Astrocyte of the cerebellum (primary cell): Measurements from ENCODE around the gene ADARB2.
"Not testable (repeated sequence)": the region's sequence is repeated elsewhere in the genome, so short reads cannot be mapped to it uniquely, and the experiment has no call there.

Source experiments
- DNase-seq: peaks from one replicate; pipeline ENCODE4 v3.0.0-alpha.2; 2011; ENCODE audit warnings: low read depth
- H3K4me3 ChIP-seq: 2 replicates; pipeline ENCODE4 v1.5.1; 2011; ENCODE audit warnings: mild to moderate bottlenecking, low read depth, low read length, moderate library complexity
- in situ Hi-C: cut with HindIII; loops from 2 replicates; pipeline ENCODE4 v1.10.0; 2017; ENCODE audit warnings: low sequenced_read_pairs
- TF ChIP-seq, protein P1 (sequence below): IDR thresholded peaks from 2 replicates; pipeline ENCODE4 v1.5.1; 2012; ENCODE audit warnings: low read length, low read depth, moderate library complexity, mild to moderate bottlenecking; ENCODE audit errors: missing control alignments

The ADARB2 gene

DNA sequence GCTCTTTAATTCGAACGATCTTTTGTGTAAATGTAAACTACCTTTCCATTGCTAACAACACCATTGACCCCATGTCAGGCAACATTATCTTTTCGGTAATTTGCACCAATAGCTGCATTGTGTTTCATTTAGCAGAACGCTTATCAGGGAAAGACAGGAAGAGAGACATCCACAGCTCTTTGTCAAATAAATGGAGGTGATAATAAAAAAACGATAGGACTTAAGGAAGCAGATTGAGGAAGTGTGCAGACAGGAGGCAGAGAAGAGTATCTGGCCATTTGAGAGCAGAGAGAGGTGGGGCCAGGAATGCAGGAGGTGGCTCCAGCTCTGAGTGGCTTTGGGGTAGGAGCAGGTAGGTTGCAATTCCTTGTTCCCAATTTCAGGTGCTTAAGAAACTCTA, 37.5 kb upstream of the ADARB2 start:
- TF ChIP-seq, protein P1, sequence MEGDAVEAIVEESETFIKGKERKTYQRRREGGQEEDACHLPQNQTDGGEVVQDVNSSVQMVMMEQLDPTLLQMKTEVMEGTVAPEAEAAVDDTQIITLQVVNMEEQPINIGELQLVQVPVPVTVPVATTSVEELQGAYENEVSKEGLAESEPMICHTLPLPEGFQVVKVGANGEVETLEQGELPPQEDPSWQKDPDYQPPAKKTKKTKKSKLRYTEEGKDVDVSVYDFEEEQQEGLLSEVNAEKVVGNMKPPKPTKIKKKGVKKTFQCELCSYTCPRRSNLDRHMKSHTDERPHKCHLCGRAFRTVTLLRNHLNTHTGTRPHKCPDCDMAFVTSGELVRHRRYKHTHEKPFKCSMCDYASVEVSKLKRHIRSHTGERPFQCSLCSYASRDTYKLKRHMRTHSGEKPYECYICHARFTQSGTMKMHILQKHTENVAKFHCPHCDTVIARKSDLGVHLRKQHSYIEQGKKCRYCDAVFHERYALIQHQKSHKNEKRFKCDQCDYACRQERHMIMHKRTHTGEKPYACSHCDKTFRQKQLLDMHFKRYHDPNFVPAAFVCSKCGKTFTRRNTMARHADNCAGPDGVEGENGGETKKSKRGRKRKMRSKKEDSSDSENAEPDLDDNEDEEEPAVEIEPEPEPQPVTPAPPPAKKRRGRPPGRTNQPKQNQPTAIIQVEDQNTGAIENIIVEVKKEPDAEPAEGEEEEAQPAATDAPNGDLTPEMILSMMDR, result no peak

DNA sequence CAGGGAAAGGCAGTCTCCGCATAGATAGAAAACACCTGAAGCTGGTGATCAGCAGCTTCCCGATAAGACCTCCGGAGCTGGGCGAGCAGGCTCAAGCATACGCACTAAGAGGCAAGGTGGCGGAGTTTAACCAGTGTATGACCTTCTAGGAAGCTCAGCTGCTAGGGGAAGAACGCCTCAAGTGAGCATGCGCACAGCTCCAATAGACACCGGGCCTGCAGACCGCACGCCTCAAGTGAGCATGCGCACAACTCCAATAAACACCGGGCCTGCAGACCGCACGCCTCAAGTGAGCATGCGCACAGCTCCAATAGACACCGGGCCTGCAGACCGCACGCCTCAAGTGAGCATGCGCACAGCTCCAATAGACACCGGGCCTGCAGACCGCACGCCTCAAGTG, 35.9 kb upstream of the ADARB2 start:
- H3K4me3 ChIP-seq, DNase-seq, in situ Hi-C loops: not testable (repeated sequence)

More for the DNA sequence above, 37.5 kb upstream of the ADARB2 start:
- in situ Hi-C loops, result no loop called here
- H3K4me3 ChIP-seq, result no peak overlapping the region
- no peak for DNase-seq

DNA sequence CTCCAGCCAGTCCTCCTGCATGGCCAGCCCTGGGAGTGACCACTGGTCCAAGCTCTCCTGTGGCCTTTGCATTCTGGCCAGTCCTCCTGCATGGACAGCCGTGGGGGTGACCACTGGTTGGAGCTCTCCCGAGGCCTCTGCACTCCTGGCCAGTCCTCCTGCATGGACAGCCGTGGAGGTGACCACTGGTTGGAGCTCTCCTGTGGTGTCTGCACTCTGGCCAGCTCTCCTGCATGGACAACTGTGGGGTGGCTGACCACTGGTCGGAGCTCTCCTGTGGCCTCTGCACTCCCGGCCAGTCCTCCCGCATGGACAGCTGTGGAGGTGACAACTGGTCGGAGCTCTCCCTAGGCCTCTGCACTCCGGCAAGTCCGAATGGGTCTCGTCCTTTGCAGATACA, 28.7 kb upstream of the ADARB2 start:
- TF ChIP-seq, protein P1, result no peak
- DNase-seq, result no peak

DNA sequence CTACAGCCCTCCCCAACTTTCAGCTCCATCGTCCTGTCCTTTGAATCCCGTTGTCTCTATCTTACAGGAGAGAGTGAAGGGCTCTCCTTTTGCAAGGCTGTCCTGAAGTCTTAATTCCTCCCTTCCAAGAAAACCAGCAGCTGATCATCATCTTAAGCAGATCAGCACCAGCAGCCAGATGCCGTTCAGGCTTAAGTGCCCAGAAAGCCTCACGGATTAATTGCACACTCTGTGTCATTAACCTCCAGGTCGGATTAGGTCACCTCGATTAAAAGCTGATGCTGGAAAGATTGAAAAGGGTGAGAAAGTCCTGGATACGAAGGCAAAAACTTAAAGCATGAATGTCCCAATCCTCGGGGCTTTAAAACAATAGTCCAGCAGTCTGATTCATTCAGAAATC, 24.8 kb upstream of the ADARB2 start:
- H3K4me3 ChIP-seq, result no peak overlapping the region
- in situ Hi-C loops, result no loop called here
- TF ChIP-seq, protein P1, result no peak
- no peak for DNase-seq

More for the DNA sequence above, 28.7 kb upstream of the ADARB2 start:
- in situ Hi-C loops, result no loop called here
- H3K4me3 ChIP-seq, result no peak overlapping the region

DNA sequence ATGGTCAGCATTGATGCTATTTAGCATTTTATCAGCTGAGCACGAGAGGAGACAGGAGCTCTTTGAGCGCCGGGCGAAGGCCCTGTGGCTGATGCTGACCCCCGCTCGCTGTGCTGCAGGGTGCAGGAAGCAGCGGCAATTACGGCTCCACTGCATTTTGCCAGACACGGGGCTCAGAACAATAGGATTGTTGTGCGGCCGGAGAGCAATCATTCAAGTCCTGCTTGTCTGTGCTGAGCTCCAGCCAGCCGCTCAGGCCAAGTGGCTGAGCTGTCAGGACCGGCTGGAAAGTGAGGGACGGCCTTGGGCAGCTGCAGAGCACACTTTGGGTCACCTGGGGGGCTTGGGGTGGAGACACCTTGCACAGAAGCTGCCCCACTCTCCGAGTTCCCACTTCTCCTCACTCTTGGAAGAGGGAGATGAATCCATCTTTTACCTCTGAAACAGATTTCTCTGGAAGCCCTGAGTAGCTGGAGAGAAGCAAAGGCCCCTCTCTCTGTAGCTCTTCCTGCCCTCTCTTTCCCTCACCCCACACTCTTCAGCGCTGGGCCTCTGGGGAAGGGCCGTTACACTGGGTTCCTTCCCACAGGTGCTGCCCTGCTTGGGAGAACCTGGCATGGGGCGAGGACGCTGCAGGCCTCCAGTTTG, 17.3 kb upstream of the ADARB2 start:
- DNase-seq, result no peak
- in situ Hi-C loops, result no loop called here
- TF ChIP-seq, protein P1, result no peak
- H3K4me3 ChIP-seq, result no peak overlapping the region

DNA sequence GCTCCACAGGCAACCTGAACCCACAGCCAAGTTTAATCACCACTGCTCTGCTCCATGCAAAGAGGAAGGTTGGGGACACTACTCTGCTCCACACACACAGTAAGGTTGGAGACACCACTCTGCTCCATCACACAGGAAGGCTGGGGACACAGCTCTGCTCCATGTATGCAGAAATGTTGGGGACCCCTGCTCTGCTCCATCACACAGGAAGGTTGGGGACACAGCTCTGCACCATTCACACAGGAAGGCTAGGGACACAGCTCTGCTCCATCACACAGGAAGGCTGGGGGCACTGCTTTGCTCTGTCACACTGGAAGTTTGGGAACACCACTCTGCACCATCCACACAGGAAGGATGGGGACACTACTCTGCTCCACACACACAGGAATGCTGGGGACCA, 14.8 kb upstream of the ADARB2 start:
- DNase-seq, result no peak
- TF ChIP-seq, protein P1, result no peak
- in situ Hi-C loops, result no loop called here
- no peak overlapping the region for H3K4me3 ChIP-seq

DNA sequence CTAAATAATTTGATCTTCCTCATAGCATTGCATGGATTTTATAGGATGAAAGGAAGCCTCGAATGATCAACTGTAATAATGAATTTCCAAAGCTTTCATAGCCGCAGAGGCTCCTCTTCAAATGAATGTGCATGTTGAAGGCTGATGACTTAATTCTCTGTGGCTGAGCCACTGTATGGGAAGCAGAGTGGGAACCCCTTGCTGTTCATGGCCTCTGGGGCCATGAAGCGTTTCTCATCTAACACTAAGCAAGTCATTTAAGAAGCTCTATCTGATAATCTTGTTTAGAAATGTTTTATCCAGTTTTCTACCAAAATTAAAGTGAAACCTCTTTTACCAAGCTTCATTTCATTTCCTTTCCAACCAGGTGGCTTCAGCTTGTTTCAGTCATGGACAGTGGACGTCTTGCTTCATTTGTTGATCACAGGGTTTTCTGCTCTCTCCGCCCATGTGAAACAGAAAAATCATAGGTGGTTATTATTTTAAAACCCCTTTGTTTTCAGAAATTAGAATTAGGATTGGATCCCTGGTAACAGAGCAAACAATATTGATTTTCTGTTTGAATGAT, 10.3 kb upstream of the ADARB2 start:
- TF ChIP-seq, protein P1, result no peak
- H3K4me3 ChIP-seq, result no peak overlapping the region
- DNase-seq, result no peak
- in situ Hi-C loops, result no loop called here
